CD14-positive monocyte (primary cell): ENCODE data around the gene CENPP. TPM values are rescaled to one million over a fixed set of nuclear protein-coding genes. Genes with fewer than 3 reads are reported as not detected.
A peak's percentile ranks its signal among the peaks of the same experiment; 100 is the strongest.

Source experiments
- DNase-seq, 3 donors: peaks; one replicate each; pipeline ENCODE4 v3.0.0-alpha.2; 2011 to 2022
- H2AFZ ChIP-seq: 2 replicates; pipeline ENCODE4 v1.6.0; 2012; ENCODE audit warnings: mild to moderate bottlenecking, low read depth, low read length, inconsistent platforms; ENCODE audit not compliant: insufficient read depth, poor library complexity, severe bottlenecking
- H3K27ac ChIP-seq, 2 donors: 1 replicate in 1 of 2; 2 replicates in 1 of 2; pipeline ENCODE4 v1.5.1; 2012 to 2013; ENCODE audit warnings: low read length in 2 of 2, control low read depth in 1 of 2, inconsistent platforms in 1 of 2, low read depth in 1 of 2, mild to moderate bottlenecking in 1 of 2
- H3K27me3 ChIP-seq, 2 donors: one replicate each; pipeline versions ENCODE4 v1.6.0 to v1.6.1; 2011 to 2013; ENCODE audit warnings: low read length in 2 of 2; ENCODE audit not compliant: control insufficient read depth in 2 of 2, insufficient read depth in 2 of 2
- H3K36me3 ChIP-seq, 2 donors: replicated peaks in 1 of 2; 1 replicate in 1 of 2; 2 replicates in 1 of 2; pipeline versions ENCODE4 v1.5.1 to v1.6.1; 2012 to 2013; ENCODE audit warnings: low read length in 2 of 2, control low read depth in 1 of 2, inconsistent platforms in 1 of 2, mild to moderate bottlenecking in 1 of 2; ENCODE audit not compliant: insufficient read depth in 2 of 2, control insufficient read depth in 1 of 2
- H3K4me1 ChIP-seq, 2 donors: 1 replicate in 1 of 2; 2 replicates in 1 of 2; pipeline versions ENCODE4 v1.5.1 to v1.6.1; 2012 to 2013; ENCODE audit warnings: low read length in 2 of 2, control low read depth in 1 of 2, inconsistent platforms in 1 of 2, mild to moderate bottlenecking in 1 of 2, moderate library complexity in 1 of 2; ENCODE audit not compliant: insufficient read depth in 2 of 2, control insufficient read depth in 1 of 2
- H3K4me2 ChIP-seq: replicated peaks from 2 replicates; pipeline ENCODE3; 2012; ENCODE audit warnings: low read length, moderate library complexity, mild to moderate bottlenecking; ENCODE audit not compliant: poor library complexity, severe bottlenecking; ENCODE audit errors: extremely low read depth
- H3K4me3 ChIP-seq, 3 experiments: fragments of 200-600 bp in 1 of 3; sonication (generic) in 1 of 3; replicated peaks in 1 of 3; 1 replicate in 2 of 3; 2 replicates in 1 of 3; pipeline ENCODE4 v1.5.1; 2011 to 2013; ENCODE audit warnings: low read length in 3 of 3, mild to moderate bottlenecking in 3 of 3, control low read depth in 2 of 3, low read depth in 2 of 3, inconsistent platforms in 1 of 3, moderate library complexity in 1 of 3
- H3K79me2 ChIP-seq: 2 replicates; pipeline ENCODE4 v1.6.0; 2012; ENCODE audit warnings: mild to moderate bottlenecking, control low read depth, inconsistent platforms, low read length, moderate library complexity; ENCODE audit not compliant: insufficient read depth
- H3K9ac ChIP-seq: 2 replicates; pipeline ENCODE4 v1.6.0; 2017; ENCODE audit warnings: low read length, mild to moderate bottlenecking; ENCODE audit not compliant: insufficient read depth, poor library complexity, severe bottlenecking
- H3K9me3 ChIP-seq, 2 donors: replicated peaks in 1 of 2; 1 replicate in 1 of 2; 2 replicates in 1 of 2; pipeline versions ENCODE4 v1.5.1 to v1.6.1; 2012 to 2013; ENCODE audit warnings: low read length in 2 of 2, control low read depth in 1 of 2; ENCODE audit not compliant: control insufficient read depth in 1 of 2, insufficient read depth in 1 of 2
- H4K20me1 ChIP-seq: 2 replicates; pipeline ENCODE4 v1.6.0; 2012; ENCODE audit warnings: mild to moderate bottlenecking, low read length, control low read depth, moderate library complexity; ENCODE audit not compliant: insufficient read depth
- H3K27ac Mint-ChIP-seq, 7 donors: one replicate each; pipeline ENCODE4 v1.8.0; 2020; ENCODE audit warnings: mild to moderate bottlenecking in 7 of 7, mixed read lengths in 7 of 7, moderate library complexity in 6 of 7, inconsistent platforms in 2 of 7
- H3K27me3 Mint-ChIP-seq, 3 donors: one replicate each; pipeline ENCODE4 v1.8.0; 2021 to 2022; ENCODE audit warnings: low read depth in 3 of 3, mild to moderate bottlenecking in 3 of 3, mixed read lengths in 3 of 3, moderate library complexity in 3 of 3, inconsistent platforms in 1 of 3
- H3K36me3 Mint-ChIP-seq, 2 donors: one replicate each; pipeline ENCODE4 v1.8.0; 2020; ENCODE audit warnings: mixed read lengths in 2 of 2, inconsistent platforms in 1 of 2, mild to moderate bottlenecking in 1 of 2
- H3K4me1 Mint-ChIP-seq: one replicate; pipeline ENCODE4 v1.8.0; 2020; ENCODE audit warnings: mild to moderate bottlenecking, mixed read lengths
- H3K4me3 Mint-ChIP-seq, 2 donors: one replicate each; pipeline ENCODE4 v1.8.0; 2020; ENCODE audit warnings: mild to moderate bottlenecking in 2 of 2, mixed read lengths in 2 of 2, moderate library complexity in 1 of 2
- H3K9me3 Mint-ChIP-seq, 7 donors: one replicate each; pipeline ENCODE4 v1.8.0; 2020 to 2022; ENCODE audit warnings: mixed read lengths in 7 of 7, mild to moderate bottlenecking in 6 of 7, moderate library complexity in 6 of 7, inconsistent platforms in 2 of 7
- WGBS: methylation state at CpG from one replicate; pipeline ENCODE4 v1.1.5; 2013; ENCODE audit warnings: missing lambda C conversion rate; ENCODE audit not compliant: insufficient coverage; 5-methylcytosine and 5-hydroxymethylcytosine counted together
- intact Hi-C, 2 donors: fragments of 100-400 bp; cut with micrococcal nuclease; formaldehyde crosslinking; loops; one replicate each; pipeline versions ENCODE4 v1.15.0 to v1.15.1; 2023
- polyA plus RNA-seq, 3 donors: library from polyadenylated mRNA; depleted of rRNA in 1 of 3; unstranded in 2 of 3; stranded (reverse) in 1 of 3; fragments of 300-500 nt in 2 of 3; fragments of >200 nt in 1 of 3; fragmentation: Illumina TruSeq in 2 of 3; gene quantifications; 1 replicate in 2 of 3; 2 replicates in 1 of 3; pipeline ENCODE4 v1.2.3, GENCODE V29; 2012 to 2021
- TF ChIP-seq, protein P1 (sequence below): fragments of 200-600 bp; IDR thresholded peaks from one replicate; pipeline ENCODE4 v1.8.0; 2022; ENCODE audit warnings: antibody characterized with exemption, mild to moderate bottlenecking

Gene CENPP
- polyA plus RNA-seq, 3 donors, result 0.50 to 1.1 (median 1.1) TPM

GRCh38 chr9:92328225-92328624, 2.5 kb downstream of the CENPP start:
- peaks cover 23 to 29% of the 10 kb centered on the region in 2 donors for H3K4me1 ChIP-seq
- no peak overlapping the region for H3K4me3 ChIP-seq
- Mint-ChIP-seq H3K9me3 (no peaks in the 10 kb centered on the region), H3K4me1 (peaks cover 26% of the 10 kb centered on the region), H3K4me3 (no peak overlapping the region), H3K36me3 (peaks cover 9 to 13% of the 10 kb centered on the region in 2 donors), H3K27me3 (peaks cover 0 to 2% (median 0%) of the 10 kb centered on the region in 3 donors), H3K27ac (peak overlapping the region in 1 of 7 donors; percentile 61)
- WGBS, result no CpG with 5 or more reads among the region's 2 CpGs
- no peaks in the 10 kb centered on the region for H3K9me3 ChIP-seq
- peaks cover 0 to 7% of the 10 kb centered on the region in 2 donors for H3K36me3 ChIP-seq
- TF ChIP-seq, protein P1, sequence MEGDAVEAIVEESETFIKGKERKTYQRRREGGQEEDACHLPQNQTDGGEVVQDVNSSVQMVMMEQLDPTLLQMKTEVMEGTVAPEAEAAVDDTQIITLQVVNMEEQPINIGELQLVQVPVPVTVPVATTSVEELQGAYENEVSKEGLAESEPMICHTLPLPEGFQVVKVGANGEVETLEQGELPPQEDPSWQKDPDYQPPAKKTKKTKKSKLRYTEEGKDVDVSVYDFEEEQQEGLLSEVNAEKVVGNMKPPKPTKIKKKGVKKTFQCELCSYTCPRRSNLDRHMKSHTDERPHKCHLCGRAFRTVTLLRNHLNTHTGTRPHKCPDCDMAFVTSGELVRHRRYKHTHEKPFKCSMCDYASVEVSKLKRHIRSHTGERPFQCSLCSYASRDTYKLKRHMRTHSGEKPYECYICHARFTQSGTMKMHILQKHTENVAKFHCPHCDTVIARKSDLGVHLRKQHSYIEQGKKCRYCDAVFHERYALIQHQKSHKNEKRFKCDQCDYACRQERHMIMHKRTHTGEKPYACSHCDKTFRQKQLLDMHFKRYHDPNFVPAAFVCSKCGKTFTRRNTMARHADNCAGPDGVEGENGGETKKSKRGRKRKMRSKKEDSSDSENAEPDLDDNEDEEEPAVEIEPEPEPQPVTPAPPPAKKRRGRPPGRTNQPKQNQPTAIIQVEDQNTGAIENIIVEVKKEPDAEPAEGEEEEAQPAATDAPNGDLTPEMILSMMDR, result no peak
- DNase-seq, result no peak
- H4K20me1 ChIP-seq, result no peaks in the 10 kb centered on the region
- H3K79me2 ChIP-seq, result peaks cover 42% of the 10 kb centered on the region
- no peaks in the 10 kb centered on the region for H3K27me3 ChIP-seq
- no peak overlapping the region for H2AFZ ChIP-seq
- no peak overlapping the region for H3K4me2 ChIP-seq
- H3K9ac ChIP-seq, result no peak overlapping the region
- no peak overlapping the region for H3K27ac ChIP-seq
- intact Hi-C loops, result loop anchor here (5.0 to 10.0 kb wide), 4 partner anchors 36 to 437 kb away; partner anchors contain the start of genes BICD2 (in 1 of the 2), IARS1 (in 1 of the 2) and SPTLC1 (in 1 of the 2)

DNA sequence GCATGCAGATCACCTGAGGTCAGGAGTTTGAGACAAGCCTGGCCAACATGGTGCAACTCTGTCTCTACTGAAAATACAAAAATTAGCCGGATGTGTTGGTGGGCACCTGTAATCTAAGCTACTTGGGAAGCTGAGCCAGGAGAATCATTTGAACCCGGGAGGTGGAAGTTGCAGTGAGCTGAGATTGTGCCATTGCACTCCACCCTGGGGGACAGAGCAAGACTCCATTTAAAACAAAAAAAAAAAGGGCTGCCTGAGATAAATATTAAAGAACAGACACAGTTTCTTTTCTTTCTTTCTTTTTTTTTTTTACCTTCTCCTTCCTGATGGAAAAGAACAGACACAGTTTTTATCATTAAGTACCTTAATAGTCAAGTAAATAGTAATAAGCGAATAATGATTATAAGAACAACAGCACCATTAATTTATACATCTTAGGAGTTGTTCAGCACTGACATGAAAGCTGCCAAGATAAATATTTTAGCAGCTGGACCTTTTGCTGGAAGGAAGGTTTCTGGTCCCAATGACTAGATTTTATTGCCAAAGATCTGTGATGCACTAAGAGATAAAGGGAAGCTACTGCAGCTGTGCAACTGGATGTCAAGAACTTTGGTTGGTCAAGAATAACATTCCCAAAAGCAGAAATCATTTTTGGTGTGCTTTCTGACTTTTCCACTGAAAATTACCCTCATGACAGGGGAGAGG, 7.0 kb downstream of the CENPP start:
- H3K4me3 Mint-ChIP-seq, result no peak overlapping the region
- DNase-seq, result no peak
- Histone ChIP-seq H3K9ac (no peak overlapping the region), H3K4me1 (no peaks in the 10 kb centered on the region), H4K20me1 (no peaks in the 10 kb centered on the region), H3K4me3 (no peak overlapping the region), H3K27ac (no peak overlapping the region), H2AFZ (no peak overlapping the region), H3K27me3 (no peaks in the 10 kb centered on the region), H3K79me2 (peaks cover 7% of the 10 kb centered on the region), H3K9me3 (no peaks in the 10 kb centered on the region), H3K36me3 (peaks cover 3 to 23% of the 10 kb centered on the region in 2 donors), H3K4me2 (no peak overlapping the region)
- H3K9me3 Mint-ChIP-seq, result no peaks in the 10 kb centered on the region
- peaks cover 10 to 33% of the 10 kb centered on the region in 2 donors for H3K36me3 Mint-ChIP-seq
- peaks cover 0 to 2% (median 0%) of the 10 kb centered on the region in 3 donors for H3K27me3 Mint-ChIP-seq
- peak overlapping the region in 5 of 7 donors; percentile 23 to 68 (median 31) for H3K27ac Mint-ChIP-seq
- TF ChIP-seq, protein P1, result no peak
- WGBS, result no CpG with 5 or more reads among the region's 3 CpGs
- peaks cover 2% of the 10 kb centered on the region for H3K4me1 Mint-ChIP-seq
- intact Hi-C loops, result no loop called here
